ENCODE data around the gene METTL25.

Gene METTL25

GRCh38 chr12:82407481-82407880 lies 49.2 kb downstream of the METTL25 start:
- no peak for DNase-seq (ENCODE audit: low read depth in 2 of 2)

GRCh38 chr12:82408844-82409243 lies 50.5 kb downstream of the METTL25 start:
- no peak for DNase-seq (ENCODE audit: low read depth in 2 of 2)

- DNase-seq (ENCODE audit: low read depth in 2 of 2), result no peak
Observed at GRCh38 chr12:82411546-82412230, 53.4 kb downstream of the METTL25 start.

GRCh38 chr12:82412246-82412645 lies 53.9 kb downstream of the METTL25 start:
- no peak for DNase-seq (ENCODE audit: low read depth in 2 of 2)

- DNase-seq (ENCODE audit: low read depth in 2 of 2), result no peak
Observed at GRCh38 chr12:82414044-82414443, 55.7 kb downstream of the METTL25 start.

GRCh38 chr12:82414926-82415325 lies 56.6 kb downstream of the METTL25 start:
- DNase-seq (ENCODE audit: low read depth in 2 of 2), result no peak

- no peak for DNase-seq (ENCODE audit: low read depth in 2 of 2)
Observed at GRCh38 chr12:82415402-82415801, 57.1 kb downstream of the METTL25 start.

GRCh38 chr12:82425241-82425640 lies 66.9 kb downstream of the METTL25 start:
- no peak for DNase-seq (ENCODE audit: low read depth in 2 of 2)

GRCh38 chr12:82426081-82426480 lies 67.8 kb downstream of the METTL25 start:
- no peak for DNase-seq (ENCODE audit: low read depth in 2 of 2)

- no peak for DNase-seq (ENCODE audit: low read depth in 2 of 2)
Observed at GRCh38 chr12:82426586-82426985, 68.3 kb downstream of the METTL25 start.

- DNase-seq (ENCODE audit: low read depth in 2 of 2), result no peak
Observed at GRCh38 chr12:82430541-82431145, 72.3 kb downstream of the METTL25 start.

GRCh38 chr12:82434392-82434911 lies 76.1 kb downstream of the METTL25 start:
- DNase-seq (ENCODE audit: low read depth in 2 of 2), result no peak

GRCh38 chr12:82436354-82436753 lies 78.0 kb downstream of the METTL25 start:
- no peak for DNase-seq (ENCODE audit: low read depth in 2 of 2)

GRCh38 chr12:82437744-82438143 lies 79.4 kb downstream of the METTL25 start:
- DNase-seq (ENCODE audit: low read depth in 2 of 2), result no peak

GRCh38 chr12:82438356-82438755 lies 80.0 kb downstream of the METTL25 start:
- DNase-seq (ENCODE audit: low read depth in 2 of 2), result no peak

GRCh38 chr12:82440885-82441284 lies 82.6 kb downstream of the METTL25 start:
- DNase-seq (ENCODE audit: low read depth in 2 of 2), result no peak

GRCh38 chr12:82448911-82449578 lies 90.7 kb downstream of the METTL25 start:
- DNase-seq (ENCODE audit: low read depth in 2 of 2), result no peak

GRCh38 chr12:82456633-82457032 lies 98.3 kb downstream of the METTL25 start:
- DNase-seq (ENCODE audit: low read depth in 2 of 2), result no peak

- no peak for DNase-seq (ENCODE audit: low read depth in 2 of 2)
Observed at GRCh38 chr12:82458101-82458500, 99.8 kb downstream of the METTL25 start.

GRCh38 chr12:82461393-82461792 lies 103.1 kb downstream of the METTL25 start:
- no peak for DNase-seq (ENCODE audit: low read depth in 2 of 2)

- DNase-seq (ENCODE audit: low read depth in 2 of 2), result no peak
Observed at GRCh38 chr12:82461836-82462235, 103.5 kb downstream of the METTL25 start.

- no peak for DNase-seq (ENCODE audit: low read depth in 2 of 2)
Observed at GRCh38 chr12:82468563-82468962, 110.2 kb downstream of the METTL25 start.
